HG02588 (cell line): ENCODE data around the gene SH3GL3.

Source experiments
- ATAC-seq: cut with Tn5 transposase; IDR thresholded peaks from one replicate; pipeline ENCODE4 v1.9.1; 2021; ENCODE audit warnings: mild to moderate bottlenecking, moderate library complexity; ENCODE audit not compliant: unreplicated experiment

Gene SH3GL3

DNA sequence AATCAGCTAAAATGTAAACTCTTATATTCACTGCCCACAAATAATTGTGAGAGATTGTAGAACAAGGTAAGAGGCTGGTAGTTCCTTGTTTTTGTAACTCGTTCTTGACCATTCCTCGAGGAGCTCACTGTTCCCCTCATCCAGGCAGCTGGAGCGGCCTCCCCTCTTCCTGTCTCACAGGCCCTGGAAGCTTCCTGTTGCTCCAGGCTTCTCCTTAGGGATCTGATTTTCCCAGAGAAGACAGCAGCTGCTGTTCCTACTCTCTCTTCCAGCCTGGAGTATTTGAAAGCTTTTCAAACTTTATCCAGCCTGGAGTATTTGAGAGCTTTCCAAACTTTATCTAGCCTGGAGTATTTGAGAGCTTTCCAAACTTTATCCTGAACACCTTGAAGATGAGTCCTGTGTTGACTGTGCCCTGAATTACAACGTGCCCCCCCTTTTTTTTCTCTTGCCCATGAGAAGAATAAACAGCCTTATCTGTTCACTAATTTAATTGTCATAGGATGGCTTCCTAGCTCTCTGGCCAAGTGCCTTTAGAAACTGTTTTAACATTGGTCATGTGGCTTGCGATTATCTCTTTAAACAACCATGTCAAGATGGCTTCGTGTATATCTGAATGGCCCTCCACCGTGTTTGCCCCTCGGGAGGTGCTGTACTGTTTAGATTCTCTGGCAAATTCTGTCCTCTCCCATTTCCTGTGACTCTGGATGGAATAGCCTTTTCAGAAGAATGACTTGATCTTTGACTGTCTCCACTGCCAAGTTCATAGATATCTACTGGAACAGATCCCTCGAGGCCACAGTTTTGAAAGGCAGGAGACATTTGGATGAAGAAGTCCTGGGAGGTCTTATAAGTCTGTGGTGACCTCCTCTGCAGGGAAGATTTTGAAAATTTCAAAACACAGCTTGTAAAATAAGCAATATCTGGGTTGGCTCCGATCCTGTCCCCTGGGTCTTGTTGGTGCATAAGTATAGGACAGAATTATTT is 211.6 kb downstream of the SH3GL3 start:
- ATAC-seq = no peak

- ATAC-seq = no peak
Observed at GRCh38 chr15:83659417-83659812, 212.3 kb downstream of the SH3GL3 start.

DNA sequence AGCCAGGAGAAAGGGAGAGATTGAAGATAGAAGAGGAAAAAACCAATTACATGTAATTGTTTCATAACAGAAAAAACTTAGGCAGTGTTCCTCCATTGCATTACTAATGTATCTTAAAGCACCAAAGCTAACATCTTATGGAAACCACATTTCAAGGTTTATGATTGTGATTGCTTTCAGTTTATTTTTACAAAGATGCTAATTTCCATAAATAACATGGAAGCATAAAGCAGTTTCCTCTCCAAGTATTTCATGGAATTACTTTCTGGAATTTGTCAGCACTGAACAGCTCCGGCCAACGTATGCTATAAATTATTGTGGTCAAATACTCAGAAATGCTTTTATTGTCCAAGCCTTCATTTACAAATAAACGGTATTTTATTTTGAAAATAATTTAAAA is 218.3 kb downstream of the SH3GL3 start:
- ATAC-seq = no peak
